Left hindlimb (tissue), 1 donor: ENCODE results near the gene IL10RB.

Experiments used
- DNase-seq: peaks from one replicate; pipeline ENCODE4 v3.0.0-alpha.2; 2018

Gene IL10RB

GRCh38 chr21:33268393-33268736, 2.2 kb downstream of the IL10RB start:
- DNase-seq, result no peak

GRCh38 chr21:33268737-33269441, 2.7 kb downstream of the IL10RB start:
- DNase-seq, result no peak

- no peak for DNase-seq
Measured at GRCh38 chr21:33270986-33271385, 4.8 kb downstream of the IL10RB start.

GRCh38 chr21:33273044-33273443, 6.9 kb downstream of the IL10RB start:
- DNase-seq, result no peak

- DNase-seq, result no peak
Measured at GRCh38 chr21:33278721-33279120, 12.6 kb downstream of the IL10RB start.

GRCh38 chr21:33279330-33279820, 13.2 kb downstream of the IL10RB start:
- DNase-seq, result no peak

- DNase-seq, result no peak
Measured at GRCh38 chr21:33281096-33281652, 15.0 kb downstream of the IL10RB start.

GRCh38 chr21:33283203-33283602, 17.0 kb downstream of the IL10RB start:
- no peak for DNase-seq

- DNase-seq, result no peak
Measured at GRCh38 chr21:33286076-33286475, 19.9 kb downstream of the IL10RB start.

- no peak for DNase-seq
Measured at GRCh38 chr21:33286600-33287456, 20.7 kb downstream of the IL10RB start.

- no peak for DNase-seq
Measured at GRCh38 chr21:33289199-33289819, 23.1 kb downstream of the IL10RB start.

- DNase-seq, result no peak
Measured at GRCh38 chr21:33290441-33290840, 24.3 kb downstream of the IL10RB start.

- no peak for DNase-seq
Measured at GRCh38 chr21:33291686-33292085, 25.5 kb downstream of the IL10RB start.

GRCh38 chr21:33292724-33293123, 26.6 kb downstream of the IL10RB start:
- DNase-seq, result no peak

- DNase-seq, result no peak
Measured at GRCh38 chr21:33293136-33293535, 27.0 kb downstream of the IL10RB start.

GRCh38 chr21:33293811-33294216, 27.6 kb downstream of the IL10RB start:
- no peak for DNase-seq

- DNase-seq, result no peak
Measured at GRCh38 chr21:33296156-33296555, 30.0 kb downstream of the IL10RB start.

- DNase-seq, result no peak
Measured at GRCh38 chr21:33299181-33299752, 33.1 kb downstream of the IL10RB start.

- no peak for DNase-seq
Measured at GRCh38 chr21:33300701-33301631, 34.8 kb downstream of the IL10RB start.

GRCh38 chr21:33301632-33302002, 35.5 kb downstream of the IL10RB start:
- no peak for DNase-seq

GRCh38 chr21:33302055-33302454, 35.9 kb downstream of the IL10RB start:
- DNase-seq, result no peak

- no peak for DNase-seq
Measured at GRCh38 chr21:33302796-33303195, 36.6 kb downstream of the IL10RB start.
